K562 (cell line): Measurements from ENCODE around the gene MCC. TPM values are rescaled to one million over a fixed set of nuclear protein-coding genes. Genes with fewer than 3 reads are reported as not detected.

Experiments used
- ATAC-seq: fragments of 200-7000 bp; cut with Tn5 transposase; 3 replicates; pipeline ENCODE4 v1.9.1; 2020; ENCODE audit warnings: moderate library complexity
- BruUV-seq: library from RNA; stranded (reverse); fragments of 400-500 nt; replicated peaks from 2 replicates; lab custom pipeline; 2021; lab: Mats Ljungman, UMichigan
- CTCF ChIA-PET: fragments of 300-600 bp; formaldehyde crosslinking; extraction: SDS; loops from one replicate; lab custom pipeline; 2021; ENCODE audit warnings: low intra/inter-chr PET ratio; lab: Yijun Ruan, JAX
- POLR2A ChIA-PET: fragments of 300-600, 350-650 bp; sonication (Branson Sonifier 250); formaldehyde crosslinking; extraction: SDS; loops from one replicate; lab custom pipeline; 2021; ENCODE audit warnings: antibody characterized with exemption, inconsistent platforms; lab: Yijun Ruan, JAX
- DNase-seq, 4 experiments: peaks; one replicate each; pipeline versions ENCODE4 v3.0.0 to v3.0.0-alpha.2; 2011 to 2018; ENCODE audit warnings: low spot score in 3 of 4, mixed read lengths in 3 of 4; ENCODE audit errors: extremely low read depth in 1 of 4
- FAIRE-seq: peaks from 2 replicates; lab custom pipeline; 2011; peaks lifted over from hg19 to GRCh38; lab: Jason Lieb, UNC
- H2AFZ ChIP-seq: 2 replicates; pipeline ENCODE4 v1.6.0; 2011; ENCODE audit warnings: low read depth, low read length, control low read depth, inconsistent platforms
- H3K27ac ChIP-seq: fragments of 200-600 bp; 3 replicates; pipeline ENCODE4 v1.8.0; 2011; ENCODE audit warnings: low read depth, mild to moderate bottlenecking, control low read depth, inconsistent platforms, low read length, moderate library complexity, mixed read lengths; ENCODE audit errors: extremely low read depth
- H3K27me3 ChIP-seq, 2 experiments: fragments of 300-600 bp in 1 of 2; 2 replicates in 1 of 2; 3 replicates in 1 of 2; pipeline versions ENCODE4 v1.6.0 to v1.8.0; 2011; ENCODE audit warnings: inconsistent platforms in 2 of 2, low read length in 2 of 2, mild to moderate bottlenecking in 1 of 2, mixed read lengths in 1 of 2, moderate library complexity in 1 of 2; ENCODE audit not compliant: control insufficient read depth in 2 of 2, insufficient read depth in 2 of 2
- H3K36me3 ChIP-seq: fragments of 300-600 bp; 3 replicates; pipeline ENCODE4 v1.8.0; 2011; ENCODE audit warnings: mild to moderate bottlenecking, low read length, inconsistent platforms; ENCODE audit not compliant: control insufficient read depth, insufficient read depth
- H3K4me1 ChIP-seq, 2 experiments: fragments of 200-600 bp in 1 of 2; replicated peaks in 1 of 2; 2 replicates in 1 of 2; 3 replicates in 1 of 2; pipeline versions ENCODE4 v1.5.1 to v1.8.0; 2011; ENCODE audit warnings: inconsistent platforms in 2 of 2, low read length in 2 of 2, mild to moderate bottlenecking in 1 of 2, mixed read lengths in 1 of 2, moderate library complexity in 1 of 2; ENCODE audit not compliant: control insufficient read depth in 2 of 2, insufficient read depth in 2 of 2
- H3K4me2 ChIP-seq: 2 replicates; pipeline ENCODE4 v1.6.1; 2011; ENCODE audit warnings: low read length, control low read depth, inconsistent platforms, mixed read lengths; ENCODE audit not compliant: insufficient read depth
- H3K4me3 ChIP-seq: fragments of 200-600 bp; sonication (generic), shearing (Covaris generic); 2 replicates; pipeline ENCODE4 v1.5.1; 2016; ENCODE audit warnings: control low read depth, inconsistent platforms
- H3K79me2 ChIP-seq: fragments of 200-600 bp; 3 replicates; pipeline ENCODE4 v1.8.0; 2011; ENCODE audit warnings: low read length, inconsistent platforms; ENCODE audit not compliant: control insufficient read depth, insufficient read depth
- H3K9ac ChIP-seq, 2 experiments: 2 replicates each; pipeline versions ENCODE4 v1.6.0 to v1.6.1; 2011; ENCODE audit warnings: low read depth in 2 of 2, low read length in 2 of 2, control low read depth in 1 of 2, inconsistent platforms in 1 of 2, mild to moderate bottlenecking in 1 of 2, mixed read lengths in 1 of 2; ENCODE audit not compliant: insufficient read depth in 1 of 2
- H3K9me1 ChIP-seq: one replicate; pipeline ENCODE4 v1.6.0; 2011; ENCODE audit warnings: inconsistent platforms, mild to moderate bottlenecking, low read length, moderate library complexity; ENCODE audit not compliant: control insufficient read depth, insufficient read depth
- H3K9me3 ChIP-seq: replicated peaks from 2 replicates; pipeline ENCODE4 v1.5.1; 2011; ENCODE audit warnings: low read depth, low read length, inconsistent platforms; ENCODE audit not compliant: control insufficient read depth, insufficient read depth
- H4K20me1 ChIP-seq: replicated peaks from 2 replicates; pipeline ENCODE4 v1.6.1; 2011; ENCODE audit warnings: low read length, inconsistent platforms, mixed read lengths; ENCODE audit not compliant: control insufficient read depth, insufficient read depth
- BCOR ChIP-seq: fragments of 450-650 bp; IDR thresholded peaks from 2 replicates; pipeline ENCODE4 v1.6.1; 2016
- ELF4 ChIP-seq: fragments of 450-650 bp; formaldehyde crosslinking; IDR thresholded peaks from 2 replicates; pipeline ENCODE4 v1.4.0; 2022; ENCODE audit warnings: missing genetic modification characterization
- NFIC ChIP-seq: fragments of 450-650 bp; IDR thresholded peaks from 2 replicates; pipeline ENCODE4 v1.6.1; 2017; ENCODE audit warnings: mild to moderate bottlenecking, inconsistent platforms
- NFIX ChIP-seq: fragments of 250-450 bp; sonication (Bioruptor Pico); IDR thresholded peaks from 2 replicates; pipeline ENCODE4 v1.4.0; 2020; ENCODE audit warnings: low read depth, mild to moderate bottlenecking, moderate library complexity
- PHF20 ChIP-seq: fragments of 450-650 bp; IDR thresholded peaks from 2 replicates; pipeline ENCODE4 v1.6.1; 2018; ENCODE audit not compliant: partially characterized antibody
- TAF9B ChIP-seq: fragments of 450-650 bp; IDR thresholded peaks from 2 replicates; pipeline ENCODE4 v1.6.1; 2018; ENCODE audit warnings: mild to moderate bottlenecking; ENCODE audit not compliant: partially characterized antibody
- THRAP3 ChIP-seq: fragments of 450-650 bp; IDR thresholded peaks from 2 replicates; pipeline ENCODE4 v1.6.1; 2016; ENCODE audit warnings: mild to moderate bottlenecking, inconsistent platforms, borderline replicate concordance
- THRB ChIP-seq: fragments of 450-650 bp; formaldehyde crosslinking; conservative IDR thresholded peaks from 2 replicates; pipeline ENCODE4 v1.4.0; 2022; ENCODE audit warnings: mild to moderate bottlenecking, missing genetic modification characterization
- ZNF24 ChIP-seq: fragments of 450-650 bp; IDR thresholded peaks from 2 replicates; pipeline ENCODE4 v1.6.1; 2016
- ZNF316 ChIP-seq: fragments of 450-650 bp; IDR thresholded peaks from 2 replicates; pipeline ENCODE4 v1.6.1; 2016
- WGBS: fragments of 100-300 bp; shearing (Covaris generic); methylation state at CpG from one replicate; pipeline ENCODE4 v1.1.6; 2016; ENCODE audit warnings: low coverage, mixed read lengths; ENCODE audit not compliant: insufficient coverage; ENCODE audit errors: missing lambda C conversion rate; 5-methylcytosine and 5-hydroxymethylcytosine counted together
- in situ Hi-C: fragments of 300-500 bp; cut with MboI; formaldehyde crosslinking; loops from 4 replicates; pipeline ENCODE4 v1.15.0; 2018; ENCODE audit warnings: inconsistent platforms, mixed read lengths
- intact Hi-C: fragments of 100-400 bp; cut with micrococcal nuclease; formaldehyde crosslinking; loops from 2 replicates; pipeline ENCODE4 v1.14.2; 2022
- polyA plus RNA-seq, 8 experiments: library from polyadenylated mRNA; depleted of rRNA in 4 of 8; stranded (reverse) in 5 of 8; unstranded in 3 of 8; fragments of >200 nt; fragmentation: Nextera tagmentation in 2 of 8; fragmentation: Illumina TruSeq in 1 of 8; extraction: Ambion mirVana in 2 of 8; extraction: Trizol in 1 of 8; gene quantifications; 2 replicates each; pipeline versions ENCODE4 v1.2.1 to v1.2.3, GENCODE V29; 2011 to 2014; ENCODE audit warnings: inconsistent platforms in 1 of 8, missing spikeins in 1 of 8
- total RNA-seq, 7 experiments: library from RNA; depleted of rRNA in 6 of 7; stranded (reverse); fragments of >200 nt in 6 of 7; fragmentation: Illumina TruSeq in 2 of 7; extraction: Trizol in 2 of 7; gene quantifications; 2 replicates each; pipeline versions ENCODE4 v1.2.1 to v1.2.3, GENCODE V29; 2011 to 2021; ENCODE audit warnings: low replicate concordance in 1 of 7

The MCC gene
- total and polyA plus RNA-seq, 9 of the 15 experiments (the other 6 are each of a cell fraction or from before 2014, with no cell fraction given): 0.04 to 0.24 (median 0.06) TPM; not detected in 1

- ChIA-PET CTCF (no interaction called here), POLR2A (no interaction called here)
- H3K9me3 ChIP-seq: no peaks in the 10 kb centered on the region
- in situ Hi-C loops (no loop called here), intact Hi-C loops (no loop called here)
- 0% methylated on average over 2 of the region's 2 CpGs for WGBS
- H3K9me1 ChIP-seq: no peaks in the 10 kb centered on the region
- ATAC-seq: no peak
- H2AFZ ChIP-seq: no peak overlapping the region
- no peaks in the 10 kb centered on the region for H3K36me3 ChIP-seq
- peaks cover 4 to 5% of the 10 kb centered on the region in 2 experiments; a peak in 4 of 5 replicates for H3K27me3 ChIP-seq
- H3K4me2 ChIP-seq: no peak overlapping the region
- TF ChIP-seq NFIX (CRISPR knock-in tag) (no peak), ZNF316 (no peak), TAF9B (no peak), THRAP3 (no peak), PHF20 (no peak), BCOR (no peak), NFIC (no peak), ELF4 (CRISPR knock-in tag) (no peak), ZNF24 (no peak), THRB (CRISPR knock-in tag) (no peak)
- H3K4me1 ChIP-seq: no peaks in the 10 kb centered on the region
- no peak for FAIRE-seq
- no peaks in the 10 kb centered on the region for H3K79me2 ChIP-seq
- H3K9ac ChIP-seq: no peak overlapping the region
- no peak overlapping the region for H3K4me3 ChIP-seq
- no peaks in the 10 kb centered on the region for H4K20me1 ChIP-seq
- BruUV-seq: no TSS peak
- no peak overlapping the region for H3K27ac ChIP-seq
- DNase-seq: no peak
These were observed 66.6 kb downstream of the MCC start for GRCh38 chr5:113421693-113422092.
